ENCODE measurements around the gene RHBDF2.

Gene RHBDF2

DNA sequence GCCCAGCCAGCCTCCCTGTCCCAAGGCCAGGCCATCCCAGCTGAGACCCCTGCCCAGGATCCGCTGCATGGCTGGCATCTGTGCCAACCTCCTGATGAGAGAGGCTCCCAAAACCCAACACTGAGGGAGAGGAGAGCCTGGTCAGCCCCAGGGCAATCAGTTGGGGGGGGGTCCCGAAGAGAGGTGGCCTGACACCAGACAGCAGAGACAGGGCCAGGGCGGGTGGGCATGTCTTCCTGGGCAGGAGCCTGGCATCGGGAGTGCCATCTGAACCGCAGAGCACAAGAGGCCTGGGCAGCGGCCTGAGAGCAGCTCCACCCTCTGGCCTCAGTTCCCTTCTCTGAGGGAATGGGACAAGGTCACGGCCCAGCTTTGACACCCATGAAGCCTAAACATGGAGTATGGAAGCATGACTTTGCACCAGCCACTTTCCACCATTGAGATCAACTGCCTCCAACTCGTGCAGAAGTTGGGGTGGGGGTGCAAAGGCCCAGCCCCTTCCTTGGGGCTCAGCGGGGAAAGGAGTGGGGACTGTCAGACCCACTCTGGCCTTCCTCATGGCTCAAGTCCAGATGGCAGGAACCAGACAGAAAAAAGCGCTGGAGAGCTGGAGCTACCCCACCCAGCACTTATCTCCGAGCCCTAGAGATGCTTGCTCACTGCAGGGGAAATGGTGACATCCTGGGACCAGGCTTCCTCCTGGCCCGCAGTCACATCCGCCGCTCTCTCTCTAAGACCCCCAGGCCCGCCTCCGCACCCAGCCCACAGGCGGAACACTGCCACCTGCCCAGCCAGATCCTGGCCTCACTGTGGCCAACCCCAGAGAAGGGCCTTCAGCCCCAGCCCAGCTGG, 9.7 kb downstream of the RHBDF2 start:
- Mint-ChIP-seq H3K9me3 (no peaks in the 10 kb centered on the region), H3K4me1 (peaks cover 51% of the 10 kb centered on the region), H3K36me3 (ENCODE audit: low read depth) (peaks cover 6% of the 10 kb centered on the region), H3K27me3 (no peaks in the 10 kb centered on the region), H3K27ac (peak overlapping the region; percentile 93), H3K4me3 (peak overlapping the region; percentile 73)
- DNase-seq (no peak), ATAC-seq (no peak)

DNA sequence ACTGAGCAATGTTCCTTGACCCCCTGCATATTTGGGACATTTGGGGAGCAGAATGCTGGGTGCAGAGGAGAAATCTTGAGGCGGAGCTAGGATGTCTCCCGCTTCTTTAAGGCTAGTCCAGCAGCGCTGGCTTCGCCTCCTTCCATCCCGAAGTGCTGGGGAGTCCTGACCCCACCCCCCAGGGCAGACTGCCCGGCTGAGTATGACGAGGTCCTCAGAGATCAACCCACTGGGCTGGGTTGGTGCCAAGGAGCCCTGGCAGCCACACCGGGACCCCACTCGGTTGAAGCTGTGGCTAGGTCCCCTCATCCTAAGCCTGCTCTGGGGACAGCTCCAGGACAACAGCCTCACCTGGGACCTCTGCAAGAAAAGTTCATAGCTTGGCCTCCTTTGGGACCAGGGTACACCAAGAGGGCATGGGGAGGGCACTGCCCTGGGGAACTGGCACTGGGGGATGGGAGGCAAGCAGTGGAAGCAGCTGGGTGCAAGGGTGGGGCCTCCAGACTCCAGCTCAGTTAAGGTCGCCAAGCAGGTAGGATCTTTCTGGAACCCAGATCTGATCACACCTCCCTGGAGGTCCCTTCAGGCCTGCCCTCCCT, 11.0 kb downstream of the RHBDF2 start:
- peaks cover 8% of the 10 kb centered on the region for H3K36me3 Mint-ChIP-seq (ENCODE audit: low read depth)
- peak overlapping the region; percentile 8 for H3K27ac Mint-ChIP-seq
- H3K9me3 Mint-ChIP-seq = no peaks in the 10 kb centered on the region
- H3K4me3 Mint-ChIP-seq = no peak overlapping the region
- peaks cover 42% of the 10 kb centered on the region for H3K4me1 Mint-ChIP-seq
- DNase-seq (no peak), ATAC-seq (no peak)
- no peaks in the 10 kb centered on the region for H3K27me3 Mint-ChIP-seq

DNA sequence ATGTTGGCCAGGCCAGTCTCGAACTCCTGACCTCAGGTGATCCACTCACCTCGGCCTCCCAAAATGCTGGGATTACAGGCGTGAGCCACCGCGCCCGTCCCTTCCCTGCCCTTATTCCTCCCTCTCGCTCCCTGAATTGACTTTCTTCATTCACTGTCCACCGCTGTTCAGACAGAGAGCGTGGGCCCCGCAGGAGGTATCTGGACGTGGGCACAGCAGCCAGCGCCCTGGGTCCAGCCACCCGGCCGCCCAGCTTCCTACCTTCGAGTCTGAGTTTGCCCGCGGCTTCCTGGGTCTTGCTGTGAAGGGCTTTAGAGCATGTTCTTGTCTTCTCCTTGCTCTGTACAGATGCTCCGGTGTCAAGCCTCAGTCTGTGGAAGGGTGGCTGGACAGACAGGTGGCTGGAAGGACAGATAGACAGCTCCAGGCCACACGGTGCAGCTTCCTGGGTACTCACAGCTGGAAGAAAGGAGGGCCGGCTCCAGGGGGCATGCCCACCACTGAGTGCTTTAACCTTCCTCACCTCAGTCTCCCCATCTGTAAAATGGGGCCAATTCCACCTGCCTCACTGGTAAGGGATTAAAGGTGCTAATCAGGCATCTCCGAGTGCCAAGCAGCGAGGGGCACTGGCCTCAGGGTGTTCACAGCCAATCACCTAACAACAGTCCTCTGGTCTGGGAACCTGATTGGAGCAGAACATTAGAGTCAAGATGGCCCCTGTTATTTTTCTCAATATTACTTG, 13.6 kb downstream of the RHBDF2 start:
- H3K4me1 Mint-ChIP-seq = peaks cover 25% of the 10 kb centered on the region

DNA sequence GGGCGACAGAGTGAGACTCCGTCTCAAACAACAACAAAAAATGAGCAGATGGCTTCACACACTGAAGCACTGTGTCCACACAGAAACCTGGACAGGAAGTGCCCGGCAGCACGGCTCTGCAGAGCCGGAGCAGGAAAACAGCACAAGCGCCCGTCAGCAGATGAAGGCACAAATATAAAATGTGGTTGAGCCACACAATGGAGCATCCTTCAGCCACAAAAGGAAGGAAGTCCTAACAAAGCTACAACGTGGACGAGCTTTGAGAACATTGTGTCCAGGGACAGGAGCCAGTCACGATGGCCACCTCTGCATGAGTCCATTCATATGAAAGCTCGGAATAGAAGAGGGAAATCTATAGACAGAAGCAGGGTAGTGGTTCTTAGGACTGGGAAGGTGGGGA, 15.7 kb downstream of the RHBDF2 start:
- no peak for DNase-seq
- Mint-ChIP-seq H3K27me3 (no peaks in the 10 kb centered on the region), H3K27ac (no peak overlapping the region), H3K36me3 (ENCODE audit: low read depth) (peaks cover 17% of the 10 kb centered on the region), H3K9me3 (no peaks in the 10 kb centered on the region), H3K4me3 (no peak overlapping the region), H3K4me1 (peaks cover 20% of the 10 kb centered on the region)
- ATAC-seq = no peak

More for the DNA sequence above, 13.6 kb downstream of the RHBDF2 start:
- Mint-ChIP-seq H3K36me3 (ENCODE audit: low read depth) (peaks cover 12% of the 10 kb centered on the region), H3K4me3 (no peak overlapping the region), H3K27me3 (no peaks in the 10 kb centered on the region), H3K9me3 (no peaks in the 10 kb centered on the region), H3K27ac (no peak overlapping the region)
- DNase-seq (no peak), ATAC-seq (no peak)

DNA sequence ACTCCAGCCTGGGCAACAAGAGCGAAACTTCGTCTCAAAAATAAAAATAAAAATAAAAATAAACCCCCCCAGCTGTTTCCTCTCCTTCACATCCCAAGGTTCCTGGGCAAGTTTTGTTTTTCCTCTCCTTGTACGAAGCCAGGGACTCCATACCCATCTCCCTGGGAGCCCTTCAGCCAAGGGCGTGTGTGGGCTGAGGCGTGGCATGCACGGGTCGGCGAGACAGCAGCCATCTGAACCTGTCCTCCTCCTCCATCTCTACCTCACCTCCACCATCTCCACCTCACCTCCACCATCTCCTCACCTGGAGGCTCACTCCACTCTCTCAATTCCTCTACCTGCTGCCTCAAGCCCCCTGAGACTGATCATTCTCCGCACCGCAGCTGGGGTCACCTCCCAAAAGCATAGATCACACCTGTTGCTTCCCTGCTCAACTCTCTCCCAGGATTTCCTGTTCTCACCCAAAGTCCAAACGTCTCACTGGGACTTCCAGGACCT, 16.9 kb downstream of the RHBDF2 start:
- DNase-seq (no peak), ATAC-seq (no peak)
- Mint-ChIP-seq H3K36me3 (ENCODE audit: low read depth) (peaks cover 18% of the 10 kb centered on the region), H3K27ac (peak overlapping the region; percentile 15), H3K27me3 (no peaks in the 10 kb centered on the region), H3K9me3 (no peaks in the 10 kb centered on the region), H3K4me1 (peaks cover 21% of the 10 kb centered on the region), H3K4me3 (no peak overlapping the region)

DNA sequence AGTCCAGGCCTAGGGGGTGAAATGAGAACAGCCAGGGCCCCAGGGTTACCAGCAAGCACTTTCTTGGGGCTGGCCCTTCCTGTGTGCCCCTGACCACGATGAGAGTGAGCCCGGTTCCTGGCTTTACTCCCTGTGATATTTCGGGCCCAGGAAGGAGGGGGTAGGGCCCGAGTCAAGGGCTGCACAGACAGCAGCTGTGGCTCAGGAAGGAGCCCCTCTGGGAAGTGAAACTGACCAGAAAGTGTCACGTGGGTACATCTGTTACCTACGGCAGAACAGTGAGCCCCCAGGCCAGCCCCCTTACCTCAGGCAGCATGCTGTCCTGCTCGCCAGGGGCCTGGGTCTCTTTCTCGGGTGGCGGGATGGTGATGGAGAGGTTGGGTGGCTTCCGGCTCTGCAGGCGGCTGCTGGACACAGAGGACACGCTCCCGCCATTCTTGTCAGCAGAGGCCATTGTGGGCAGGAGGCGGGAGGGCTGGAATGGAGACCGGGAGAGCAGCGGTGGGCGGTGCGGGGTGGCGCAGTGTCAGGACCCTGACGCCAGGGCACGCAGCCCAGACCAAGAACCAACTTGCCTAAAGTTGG, 20.1 kb downstream of the RHBDF2 start:
- DNase-seq = no peak
- H3K27me3 Mint-ChIP-seq = no peaks in the 10 kb centered on the region
- no peak overlapping the region for H3K4me3 Mint-ChIP-seq
- H3K4me1 Mint-ChIP-seq = peaks cover 20% of the 10 kb centered on the region
- ATAC-seq = no peak
- H3K36me3 Mint-ChIP-seq (ENCODE audit: low read depth) = peaks cover 16% of the 10 kb centered on the region
- no peak overlapping the region for H3K27ac Mint-ChIP-seq
- H3K9me3 Mint-ChIP-seq = no peaks in the 10 kb centered on the region

DNA sequence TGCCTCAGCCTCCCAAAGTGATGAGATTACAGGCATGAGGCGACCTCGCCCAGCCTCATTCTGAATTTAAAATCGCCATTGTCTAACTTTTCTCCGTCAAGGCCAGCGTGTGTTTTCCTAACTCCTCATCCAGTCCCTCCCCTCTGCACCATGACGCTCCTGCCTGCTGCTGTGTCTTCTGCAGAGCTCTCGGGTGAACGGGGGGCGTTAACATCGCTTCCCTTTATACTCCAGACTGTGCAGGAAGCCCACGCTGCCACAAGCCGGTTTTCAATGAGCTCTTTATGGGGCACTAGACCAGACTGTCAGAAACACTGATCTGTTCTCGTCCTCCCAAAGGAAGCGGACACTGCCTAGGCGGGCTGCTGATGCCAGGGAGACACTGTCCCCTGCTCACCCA, 20.6 kb downstream of the RHBDF2 start:
- DNase-seq = no peak
- peak; percentile 48 for ATAC-seq
- H3K4me1 Mint-ChIP-seq = peaks cover 20% of the 10 kb centered on the region
- H3K27ac Mint-ChIP-seq = peak overlapping the region; percentile 53
- no peaks in the 10 kb centered on the region for H3K9me3 Mint-ChIP-seq
- peaks cover 16% of the 10 kb centered on the region for H3K36me3 Mint-ChIP-seq (ENCODE audit: low read depth)
- H3K4me3 Mint-ChIP-seq = no peak overlapping the region
- no peaks in the 10 kb centered on the region for H3K27me3 Mint-ChIP-seq

DNA sequence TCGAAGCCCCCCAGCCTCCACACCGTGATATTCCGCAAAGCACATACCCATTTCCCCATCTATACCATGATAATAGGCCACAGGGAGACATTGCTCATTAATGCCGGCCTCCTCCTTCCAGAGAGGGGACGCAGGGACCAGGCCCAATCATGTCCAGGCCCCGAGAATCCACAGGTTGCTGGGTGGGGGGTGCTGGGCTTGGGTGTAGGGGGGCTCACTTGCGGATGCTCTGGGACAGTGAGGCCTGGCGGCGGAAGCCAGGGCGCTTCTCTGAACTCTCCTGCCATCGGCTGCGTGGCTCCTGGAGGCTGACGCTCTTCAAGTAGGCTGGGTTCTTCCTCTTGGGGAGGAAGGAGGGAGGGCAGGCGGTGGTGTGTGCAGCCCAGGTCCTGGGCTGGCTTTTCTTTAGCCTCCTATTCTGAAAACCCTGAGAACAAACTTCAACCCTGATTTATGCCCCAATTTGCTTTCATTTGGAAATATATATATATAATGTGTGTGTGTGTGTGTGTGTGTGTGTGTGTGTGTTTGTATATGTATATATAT, 21.6 kb downstream of the RHBDF2 start:
- Mint-ChIP-seq H3K9me3 (no peaks in the 10 kb centered on the region), H3K27ac (no peak overlapping the region), H3K4me3 (no peak overlapping the region), H3K27me3 (no peaks in the 10 kb centered on the region), H3K4me1 (peaks cover 18% of the 10 kb centered on the region), H3K36me3 (ENCODE audit: low read depth) (peaks cover 16% of the 10 kb centered on the region)
- ATAC-seq = no peak
- no peak for DNase-seq

DNA sequence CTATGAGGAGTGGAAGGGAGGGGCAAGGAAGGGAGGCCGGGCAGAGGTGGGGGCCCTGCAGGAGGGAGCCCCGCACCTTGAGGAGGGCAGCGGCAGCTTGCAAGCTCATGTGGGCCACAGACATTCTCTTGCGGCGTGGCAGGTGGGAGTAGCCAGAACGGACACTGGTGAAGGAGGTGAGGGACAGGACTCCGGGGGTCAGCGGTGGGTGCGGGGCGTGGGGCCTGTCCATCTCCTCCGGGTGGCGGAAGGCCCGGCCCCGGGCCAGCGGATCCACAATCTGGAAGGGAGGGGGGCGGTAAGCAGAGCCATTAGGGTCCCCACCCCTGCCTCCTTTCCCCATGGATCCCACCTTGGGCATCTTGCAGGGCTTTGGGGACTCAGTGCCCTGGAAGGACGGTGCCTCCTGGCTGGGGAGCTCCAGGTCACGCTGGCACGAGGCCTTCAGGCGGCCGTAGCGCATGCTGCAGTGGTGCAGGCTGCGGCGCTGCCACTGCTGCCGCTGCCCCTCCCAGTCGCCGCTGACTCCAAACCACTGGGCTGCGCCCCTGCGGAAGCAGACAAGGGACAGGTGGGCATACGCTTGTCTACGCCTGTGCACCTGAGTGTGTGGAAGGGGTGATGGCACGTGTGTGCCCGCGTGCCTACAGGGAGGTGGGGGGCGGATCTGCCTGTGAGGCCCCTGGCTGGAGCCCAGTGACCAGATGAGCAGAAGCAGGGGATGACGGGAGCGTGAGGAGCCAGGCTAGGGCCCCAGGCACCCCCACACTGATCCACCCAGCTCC, 22.3 kb downstream of the RHBDF2 start:
- ATAC-seq = no peak
- no peak overlapping the region for H3K4me3 Mint-ChIP-seq
- no peaks in the 10 kb centered on the region for H3K9me3 Mint-ChIP-seq
- peaks cover 13% of the 10 kb centered on the region for H3K4me1 Mint-ChIP-seq
- no peak overlapping the region for H3K27ac Mint-ChIP-seq
- DNase-seq = no peak
- H3K27me3 Mint-ChIP-seq = no peaks in the 10 kb centered on the region
- peaks cover 11% of the 10 kb centered on the region for H3K36me3 Mint-ChIP-seq (ENCODE audit: low read depth)

DNA sequence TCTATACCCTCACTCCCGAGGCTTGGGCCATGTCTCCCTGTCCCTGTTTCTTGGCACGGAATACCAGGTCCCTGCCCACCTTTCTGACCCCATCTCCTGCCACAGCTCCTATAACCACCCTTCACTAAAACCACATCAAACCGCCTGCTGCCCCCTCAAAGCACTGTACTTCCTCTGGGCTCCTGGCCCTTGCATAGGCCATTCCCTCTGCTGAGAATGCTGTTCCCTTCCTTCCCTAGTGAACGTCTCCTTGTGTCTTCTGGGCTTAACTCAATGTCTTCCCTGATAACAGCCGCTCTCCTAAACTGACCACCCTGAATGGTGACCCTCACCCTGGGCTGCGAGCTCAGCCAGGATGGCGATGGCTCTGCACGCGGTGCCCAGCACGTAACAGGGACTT, 23.1 kb downstream of the RHBDF2 start:
- Mint-ChIP-seq H3K4me3 (no peak overlapping the region), H3K27ac (no peak overlapping the region), H3K9me3 (no peaks in the 10 kb centered on the region), H3K27me3 (no peaks in the 10 kb centered on the region), H3K36me3 (ENCODE audit: low read depth) (peaks cover 14% of the 10 kb centered on the region), H3K4me1 (peaks cover 13% of the 10 kb centered on the region)
- DNase-seq = no peak
- no peak for ATAC-seq

DNA sequence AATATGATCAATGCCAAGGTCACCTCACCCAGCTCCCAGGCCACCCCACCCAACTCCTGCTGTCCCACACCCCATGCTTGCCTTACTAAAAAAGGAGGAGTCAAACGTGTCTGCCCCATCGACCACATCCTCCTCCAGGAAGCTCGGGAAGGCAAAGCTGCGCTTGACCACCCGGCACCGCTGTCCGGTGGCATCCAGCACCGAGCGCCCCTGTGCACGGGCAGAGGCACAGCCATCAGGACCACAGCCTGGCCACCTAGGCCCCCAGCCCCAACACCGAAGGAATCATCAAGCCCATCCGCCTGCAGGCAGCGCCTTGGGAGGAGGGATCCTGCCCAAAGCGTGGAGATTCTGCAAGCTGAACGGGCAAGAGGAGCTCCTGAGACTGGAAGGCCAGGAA, 23.6 kb downstream of the RHBDF2 start:
- H3K27ac Mint-ChIP-seq = no peak overlapping the region
- H3K9me3 Mint-ChIP-seq = no peaks in the 10 kb centered on the region
- ATAC-seq (no peak), DNase-seq (no peak)
- peaks cover 13% of the 10 kb centered on the region for H3K4me1 Mint-ChIP-seq
- no peak overlapping the region for H3K4me3 Mint-ChIP-seq
- no peaks in the 10 kb centered on the region for H3K27me3 Mint-ChIP-seq
- peaks cover 14% of the 10 kb centered on the region for H3K36me3 Mint-ChIP-seq (ENCODE audit: low read depth)

DNA sequence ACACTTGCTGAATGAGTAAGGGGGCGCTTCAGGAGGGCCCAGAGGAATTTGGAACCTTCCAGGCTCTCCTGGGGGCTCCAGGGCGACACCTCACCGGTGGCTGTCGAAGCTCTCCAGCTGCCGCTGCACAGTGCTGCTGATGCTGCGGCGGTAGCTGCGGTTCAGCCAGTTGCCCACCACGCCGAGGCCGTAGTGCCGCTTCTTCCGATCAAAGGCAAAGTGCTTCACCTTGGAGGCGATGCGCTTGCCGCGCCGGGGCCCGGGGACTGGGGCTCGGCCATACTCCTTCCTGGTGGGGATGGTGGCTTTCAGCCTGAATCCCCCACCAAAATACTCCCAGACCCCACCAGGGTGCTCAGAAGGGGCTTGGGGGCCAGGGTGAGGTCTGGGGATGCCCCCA, 24.5 kb downstream of the RHBDF2 start:
- ATAC-seq = no peak
- Mint-ChIP-seq H3K4me3 (no peak overlapping the region), H3K36me3 (ENCODE audit: low read depth) (peaks cover 11% of the 10 kb centered on the region), H3K27me3 (no peaks in the 10 kb centered on the region), H3K27ac (no peak overlapping the region), H3K4me1 (peaks cover 9% of the 10 kb centered on the region), H3K9me3 (no peaks in the 10 kb centered on the region)
- DNase-seq = no peak

DNA sequence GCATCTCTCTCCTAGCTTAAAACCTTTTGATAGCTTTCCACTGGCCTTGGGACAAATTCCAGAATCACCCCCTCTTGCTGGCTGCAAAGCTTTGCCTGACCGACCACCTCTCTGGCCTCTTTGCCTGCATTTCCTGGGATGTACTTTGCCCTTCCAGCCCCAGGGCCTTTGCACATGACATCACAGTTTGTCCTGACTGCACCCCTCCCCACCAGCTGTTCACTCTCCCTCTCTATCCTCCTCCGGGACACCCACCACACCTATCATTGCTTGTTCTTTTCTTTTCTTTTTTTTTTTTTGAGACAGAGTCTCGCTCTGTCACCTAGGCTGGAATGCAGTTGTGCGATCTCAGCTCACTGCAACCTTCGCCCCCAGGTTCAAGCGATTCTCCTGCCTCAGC, 25.9 kb downstream of the RHBDF2 start:
- Mint-ChIP-seq H3K36me3 (ENCODE audit: low read depth) (peaks cover 12% of the 10 kb centered on the region), H3K27me3 (no peaks in the 10 kb centered on the region), H3K9me3 (no peaks in the 10 kb centered on the region), H3K27ac (no peak overlapping the region), H3K4me3 (no peak overlapping the region), H3K4me1 (no peaks in the 10 kb centered on the region)
- DNase-seq (no peak), ATAC-seq (no peak)

DNA sequence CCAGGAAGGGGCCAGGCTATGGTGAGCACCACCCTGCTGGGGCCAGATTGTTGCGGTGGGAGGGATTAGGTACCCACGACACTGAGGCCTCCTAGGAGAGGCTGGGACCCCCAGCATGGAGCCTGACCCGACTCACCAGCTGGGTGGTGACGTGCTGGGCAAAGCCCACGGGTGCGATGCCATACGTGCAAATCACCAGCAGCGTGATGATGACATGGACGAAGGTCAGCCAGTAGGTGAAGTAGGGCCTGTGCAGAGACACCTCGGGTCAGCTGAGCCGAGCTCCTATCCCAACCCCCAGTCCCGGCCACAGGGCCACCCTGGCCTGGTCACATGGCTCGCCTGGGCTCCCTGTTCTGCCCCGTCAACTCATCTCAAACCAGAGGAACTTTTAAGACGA, 26.3 kb downstream of the RHBDF2 start:
- Mint-ChIP-seq H3K9me3 (no peaks in the 10 kb centered on the region), H3K4me1 (no peaks in the 10 kb centered on the region), H3K4me3 (no peak overlapping the region), H3K27me3 (no peaks in the 10 kb centered on the region), H3K27ac (no peak overlapping the region), H3K36me3 (ENCODE audit: low read depth) (peaks cover 12% of the 10 kb centered on the region)
- DNase-seq = no peak
- ATAC-seq = no peak
